ENCODE results near the gene SLC25A21.

- TF ChIP-seq CTCF (IDR thresholded peaks at IDR 0.05): no peak
- no peak for TF ChIP-seq POLR2A (IDR thresholded peaks at IDR 0.05)
- no peak for TF ChIP-seq EP300 (IDR thresholded peaks at IDR 0.05)
Observed at GRCh38 chr14:37143475-37143874, 28.9 kb downstream of the SLC25A21 start.

Measured in suprapubic skin (tissue), 3 donors.